ENCODE measurements around the gene VPS18.

VPS18 gene

GRCh38 chr15:40952301-40952900 is 58.2 kb downstream of the VPS18 start:
- H3K4me3 ChIP-seq (ENCODE audit: low read depth, low read length), result no peak overlapping the region
- DNase-seq (ENCODE audit: low read depth), result no peak
- TF ChIP-seq MYC (IDR thresholded peaks at IDR 0.05; ENCODE audit: low read depth, low read length) (no peak), POLR2A (IDR thresholded peaks at IDR 0.05; ENCODE audit: extremely low read depth, insufficient read length) (no peak), MAX (IDR thresholded peaks at IDR 0.05; ENCODE audit: low read depth, low read length) (no peak), CTCF (IDR thresholded peaks at IDR 0.05; ENCODE audit: low read depth, low read length) (no peak)

GRCh38 chr15:40952901-40953712 is 58.9 kb downstream of the VPS18 start, which contains the start of gene CHAC1:
Gene CHAC1, plus strand, starts transcription at chr15:40953471. Its CDS starts 113 bp downstream, at chr15:40953584.
- H3K4me3 ChIP-seq (ENCODE audit: low read depth, low read length), result no peak within 1 kb of the TSS
- peak; percentile 85 for DNase-seq (ENCODE audit: low read depth)
- no peak for TF ChIP-seq MYC (IDR thresholded peaks at IDR 0.05; ENCODE audit: low read depth, low read length)
- no peak for TF ChIP-seq MAX (IDR thresholded peaks at IDR 0.05; ENCODE audit: low read depth, low read length)
- no peak for TF ChIP-seq POLR2A (IDR thresholded peaks at IDR 0.05; ENCODE audit: extremely low read depth, insufficient read length)
- TF ChIP-seq CTCF (IDR thresholded peaks at IDR 0.05; ENCODE audit: low read depth, low read length), result no peak
